Heart left ventricle (tissue), 13 donors: Measurements from ENCODE around the gene LUZP2.

Experiments
- CTCF ChIP-seq, 12 donors: fragments of 200-600 bp; sonication (generic) in 4 of 12; IDR thresholded peaks; one replicate each; pipeline versions ENCODE4 v1.5.0 to v1.8.0; 2018 to 2022; ENCODE audit warnings: antibody characterized with exemption in 12 of 12, mild to moderate bottlenecking in 5 of 12
- POLR2A ChIP-seq, 2 donors: fragments of 450-650 bp; IDR thresholded peaks; one replicate each; pipeline ENCODE4 v1.6.1; 2017; ENCODE audit warnings: antibody characterized with exemption in 2 of 2, mild to moderate bottlenecking in 2 of 2, moderate library complexity in 2 of 2
- donor health status: ischemic (EF 13 %, LVEDD 7.1; RV severe dilation, severe dysfunction).
- donor health status: DM: no; HTN: yes; CAD: no.
- donor health status: DM: no; HTN: no; CAD: no.
- donor health status: ischemic (EF 25% LVEDD 6.9; RV normal size, moderate dysfunction).
- donor health status: ischemic (EF 25% LVEDD 5.7; RV mildly dilated, moderate dysfunction).
- donor health status: ischemic (EF 35%, LVEDD 5.7; RV mildly dilated, moderate dysfunction).
- donor health status: nonischemic (EF 11% LVEDD 7.7; RV severe dilation, severe dysfunction).
- donor health status: DM: yes; HTN: yes; CAD: no.
- donor health status: PGD.
- donor health status: ischemic (EF 29% LVEDD 5.4; RV normal size, mild dysfunction).
- donor health status: nonischemic (EF 23%, LVEDD 6.1; RV moderate dilation, normal function).

GRCh38 chr11:24934733-24935439 lies 438.0 kb downstream of the LUZP2 start:
- TF ChIP-seq CTCF (IDR thresholded peaks at IDR 0.05), result no peak
- no peak for TF ChIP-seq POLR2A (IDR thresholded peaks at IDR 0.05)
